Prostate gland (tissue), 2 donors: ENCODE measurements around the gene LATS2.

ENCODE experiments used
- POLR2AphosphoS5 ChIP-seq: sonication (generic); formaldehyde crosslinking; IDR thresholded peaks from one replicate; pipeline ENCODE4 v1.6.1; 2017; ENCODE audit warnings: antibody characterized with exemption
- TF ChIP-seq, protein P1 (sequence below), 4 experiments: fragments of 200-600 bp in 2 of 4; fragments of 450-650 bp in 2 of 4; sonication (generic) in 2 of 4; IDR thresholded peaks; 1 replicate in 3 of 4; 2 replicates in 1 of 4; pipeline ENCODE4 v1.5.1; 2016 to 2019; ENCODE audit warnings: antibody characterized with exemption in 4 of 4, mild to moderate bottlenecking in 2 of 4, moderate library complexity in 2 of 4

DNA sequence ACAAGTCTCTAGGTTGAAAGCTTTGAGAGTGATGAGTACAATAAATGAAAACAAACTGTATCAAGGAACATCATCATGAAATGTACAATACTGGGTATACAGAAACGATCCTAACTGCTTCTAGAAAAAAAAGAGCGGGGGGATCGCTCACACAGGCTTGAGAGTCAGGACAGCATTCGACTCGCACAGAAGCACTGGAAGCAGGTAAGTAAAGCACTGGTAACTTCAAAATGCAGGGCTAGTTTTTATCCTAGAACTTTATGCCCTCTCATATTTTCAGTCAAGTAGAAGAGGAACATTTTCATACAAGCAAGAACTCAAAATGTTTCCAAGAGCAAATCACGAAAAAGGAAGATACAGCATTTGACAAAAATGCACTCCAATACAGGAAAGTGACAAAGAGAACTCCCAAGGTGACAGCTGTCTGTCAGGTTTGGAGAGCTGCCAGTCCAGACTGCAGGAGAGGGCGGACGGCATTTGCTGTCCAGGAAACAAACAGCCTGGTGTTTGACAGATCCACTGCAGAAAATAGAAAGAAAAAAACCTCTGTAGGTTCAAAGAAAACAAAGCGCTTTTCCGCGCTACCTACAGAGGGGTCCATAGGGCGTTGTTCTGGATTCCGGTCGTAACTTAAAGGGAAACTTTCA, 100.6 kb downstream of the LATS2 start:
- TF ChIP-seq, protein P1, sequence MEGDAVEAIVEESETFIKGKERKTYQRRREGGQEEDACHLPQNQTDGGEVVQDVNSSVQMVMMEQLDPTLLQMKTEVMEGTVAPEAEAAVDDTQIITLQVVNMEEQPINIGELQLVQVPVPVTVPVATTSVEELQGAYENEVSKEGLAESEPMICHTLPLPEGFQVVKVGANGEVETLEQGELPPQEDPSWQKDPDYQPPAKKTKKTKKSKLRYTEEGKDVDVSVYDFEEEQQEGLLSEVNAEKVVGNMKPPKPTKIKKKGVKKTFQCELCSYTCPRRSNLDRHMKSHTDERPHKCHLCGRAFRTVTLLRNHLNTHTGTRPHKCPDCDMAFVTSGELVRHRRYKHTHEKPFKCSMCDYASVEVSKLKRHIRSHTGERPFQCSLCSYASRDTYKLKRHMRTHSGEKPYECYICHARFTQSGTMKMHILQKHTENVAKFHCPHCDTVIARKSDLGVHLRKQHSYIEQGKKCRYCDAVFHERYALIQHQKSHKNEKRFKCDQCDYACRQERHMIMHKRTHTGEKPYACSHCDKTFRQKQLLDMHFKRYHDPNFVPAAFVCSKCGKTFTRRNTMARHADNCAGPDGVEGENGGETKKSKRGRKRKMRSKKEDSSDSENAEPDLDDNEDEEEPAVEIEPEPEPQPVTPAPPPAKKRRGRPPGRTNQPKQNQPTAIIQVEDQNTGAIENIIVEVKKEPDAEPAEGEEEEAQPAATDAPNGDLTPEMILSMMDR (IDR thresholded peaks at IDR 0.05), result no peak
- TF ChIP-seq POLR2AphosphoS5, result no peak
